Prostate gland (tissue), 2 donors: ENCODE results near the gene ZNF850. TPM values are rescaled to one million over a fixed set of nuclear protein-coding genes. Genes with fewer than 3 reads are reported as not detected.
A peak's percentile ranks its signal among the peaks of the same experiment; 100 is the strongest.
"Not testable (repeated sequence)": the region's sequence is repeated elsewhere in the genome, so short reads cannot be mapped to it uniquely, and the experiment has no call there.

Experiments
- DNase-seq: peaks from one replicate; pipeline ENCODE4 v3.0.0-alpha.2; 2019; ENCODE audit warnings: low spot score
- H3K27ac ChIP-seq, 2 donors: fragments of 200-600 bp; sonication (generic); 2 replicates each; pipeline ENCODE4 v1.5.1; 2017 to 2019
- H3K27me3 ChIP-seq: fragments of 200-600 bp; sonication (generic); replicated peaks from 2 replicates; pipeline ENCODE4 v1.5.1; 2019; ENCODE audit not compliant: insufficient read depth
- H3K36me3 ChIP-seq, 2 donors: fragments of 200-600 bp; sonication (generic); 1 replicate in 1 of 2; 2 replicates in 1 of 2; pipeline versions ENCODE4 v1.5.1 to v1.8.1; 2017 to 2019
- H3K4me1 ChIP-seq: fragments of 200-600 bp; sonication (generic); replicated peaks from 2 replicates; pipeline ENCODE4 v1.5.1; 2019
- H3K4me3 ChIP-seq, 2 donors: fragments of 200-600 bp; sonication (generic); 2 replicates each; pipeline ENCODE4 v1.5.1; 2017 to 2019
- H3K9me3 ChIP-seq: fragments of 200-600 bp; sonication (generic); 2 replicates; pipeline ENCODE4 v1.5.1; 2017
- POLR2A ChIP-seq: fragments of 450-650 bp; IDR thresholded peaks from one replicate; pipeline ENCODE4 v1.6.1; 2016; ENCODE audit warnings: antibody characterized with exemption, mild to moderate bottlenecking
- POLR2AphosphoS5 ChIP-seq: sonication (generic); formaldehyde crosslinking; IDR thresholded peaks from one replicate; pipeline ENCODE4 v1.6.1; 2017; ENCODE audit warnings: antibody characterized with exemption
- WGBS: methylation state at CpG from one replicate; pipeline ENCODE4 v1.1.5; 2018; 5-methylcytosine and 5-hydroxymethylcytosine counted together
- intact Hi-C: fragments of 100-400 bp; cut with DNase I; formaldehyde crosslinking; loops from one replicate; pipeline ENCODE4 v1.14.2; 2022
- total RNA-seq, 2 donors: library from RNA; depleted of rRNA; stranded (reverse); fragments of >200 nt; gene quantifications; one replicate each; pipeline ENCODE4 v1.1.0, GENCODE V29; 2016
- TF ChIP-seq, protein P1 (sequence below), 4 experiments: fragments of 200-600 bp in 2 of 4; fragments of 450-650 bp in 2 of 4; sonication (generic) in 2 of 4; IDR thresholded peaks; 1 replicate in 3 of 4; 2 replicates in 1 of 4; pipeline ENCODE4 v1.5.1; 2016 to 2019; ENCODE audit warnings: antibody characterized with exemption in 4 of 4, mild to moderate bottlenecking in 2 of 4, moderate library complexity in 2 of 4

ZNF850 gene
- total RNA-seq, 2 donors from 2014 or later = 2.4 to 10.0 TPM

DNA sequence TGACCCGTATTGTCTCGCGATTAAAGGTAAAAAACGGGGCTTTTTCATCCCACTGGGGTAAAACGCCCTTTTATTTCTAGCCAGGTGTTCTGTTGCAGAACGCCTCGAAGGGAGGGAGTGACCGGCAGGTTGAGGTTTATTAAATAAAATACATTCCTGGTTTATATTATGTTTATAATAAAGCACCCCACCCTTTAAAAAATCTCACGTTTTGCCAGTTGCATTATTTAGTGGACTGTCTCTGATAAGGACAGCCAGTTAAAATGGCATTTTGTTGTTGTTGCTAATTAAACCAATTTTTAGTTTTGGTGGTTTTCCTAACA is 25.1 kb upstream of the ZNF850 start:
- no peak for DNase-seq
- WGBS = under 1% methylated on average over 9 of the region's 9 CpGs
- no peaks in the 10 kb centered on the region for H3K4me1 ChIP-seq
- no peaks in the 10 kb centered on the region for H3K9me3 ChIP-seq
- peak overlapping the region; percentile 56 to 86 for H3K4me3 ChIP-seq
- no peaks in the 10 kb centered on the region for H3K27me3 ChIP-seq
- H3K27ac ChIP-seq = peak overlapping the region; percentile 28 to 62
- intact Hi-C loops = no loop called here
- H3K36me3 ChIP-seq = no peaks in the 10 kb centered on the region
- no peak for TF ChIP-seq POLR2A
- no peak for TF ChIP-seq POLR2AphosphoS5
- TF ChIP-seq, protein P1, sequence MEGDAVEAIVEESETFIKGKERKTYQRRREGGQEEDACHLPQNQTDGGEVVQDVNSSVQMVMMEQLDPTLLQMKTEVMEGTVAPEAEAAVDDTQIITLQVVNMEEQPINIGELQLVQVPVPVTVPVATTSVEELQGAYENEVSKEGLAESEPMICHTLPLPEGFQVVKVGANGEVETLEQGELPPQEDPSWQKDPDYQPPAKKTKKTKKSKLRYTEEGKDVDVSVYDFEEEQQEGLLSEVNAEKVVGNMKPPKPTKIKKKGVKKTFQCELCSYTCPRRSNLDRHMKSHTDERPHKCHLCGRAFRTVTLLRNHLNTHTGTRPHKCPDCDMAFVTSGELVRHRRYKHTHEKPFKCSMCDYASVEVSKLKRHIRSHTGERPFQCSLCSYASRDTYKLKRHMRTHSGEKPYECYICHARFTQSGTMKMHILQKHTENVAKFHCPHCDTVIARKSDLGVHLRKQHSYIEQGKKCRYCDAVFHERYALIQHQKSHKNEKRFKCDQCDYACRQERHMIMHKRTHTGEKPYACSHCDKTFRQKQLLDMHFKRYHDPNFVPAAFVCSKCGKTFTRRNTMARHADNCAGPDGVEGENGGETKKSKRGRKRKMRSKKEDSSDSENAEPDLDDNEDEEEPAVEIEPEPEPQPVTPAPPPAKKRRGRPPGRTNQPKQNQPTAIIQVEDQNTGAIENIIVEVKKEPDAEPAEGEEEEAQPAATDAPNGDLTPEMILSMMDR (IDR thresholded peaks at IDR 0.05) = no peak

GRCh38 chr19:36796714-36796992 is 24.0 kb upstream of the ZNF850 start:
- intact Hi-C loops = no loop called here
- no peaks in the 10 kb centered on the region for H3K9me3 ChIP-seq
- DNase-seq = no peak
- WGBS = 19% methylated on average over 19 of the region's 19 CpGs
- H3K27me3 ChIP-seq = no peaks in the 10 kb centered on the region
- TF ChIP-seq POLR2A = no peak
- no peak for TF ChIP-seq POLR2AphosphoS5
- TF ChIP-seq, protein P1 (IDR thresholded peaks at IDR 0.05) = no peak
- no peaks in the 10 kb centered on the region for H3K4me1 ChIP-seq
- peak overlapping the region; percentile 56 to 86 for H3K4me3 ChIP-seq
- H3K36me3 ChIP-seq = no peaks in the 10 kb centered on the region
- peak overlapping the region; percentile 68 to 75 for H3K27ac ChIP-seq

- H3K27ac ChIP-seq, H3K36me3 ChIP-seq, H3K9me3 ChIP-seq, intact Hi-C loops, H3K4me1 ChIP-seq, H3K4me3 ChIP-seq, DNase-seq, H3K27me3 ChIP-seq: not testable (repeated sequence)
- 5% methylated on average over 30 of the region's 34 CpGs for WGBS
These were observed 19.0 kb upstream of the ZNF850 start for GRCh38 chr19:36791420-36792141.

DNA sequence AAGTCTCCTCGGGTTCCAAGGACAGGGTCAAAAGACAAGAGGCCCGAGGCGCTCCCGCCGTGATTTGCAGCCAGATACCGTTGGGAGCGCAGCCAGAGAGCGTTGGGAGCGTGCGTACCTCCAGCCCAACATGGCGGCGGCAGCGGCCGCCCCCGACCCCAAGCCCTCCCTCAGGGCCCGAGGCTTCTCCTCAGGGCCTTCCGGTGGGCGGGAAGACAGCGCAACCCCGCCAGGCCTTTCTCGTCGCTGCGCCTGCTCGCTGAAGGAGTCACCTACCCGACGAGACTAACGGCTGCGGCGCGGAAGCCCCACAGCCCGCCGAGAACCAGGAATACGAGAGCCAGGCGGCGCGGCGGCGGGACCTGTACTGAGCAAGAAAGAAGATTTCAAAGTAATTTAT is 3.2 kb upstream of the ZNF850 start:
- no peaks in the 10 kb centered on the region for H3K27me3 ChIP-seq
- H3K27ac ChIP-seq = no peak overlapping the region
- no peak for DNase-seq
- H3K9me3 ChIP-seq = no peaks in the 10 kb centered on the region
- H3K4me1 ChIP-seq = no peaks in the 10 kb centered on the region
- H3K36me3 ChIP-seq = no peaks in the 10 kb centered on the region
- WGBS = 12% methylated on average over 33 of the region's 38 CpGs
- intact Hi-C loops = no loop called here
- TF ChIP-seq, protein P1 (IDR thresholded peaks at IDR 0.05) = no peak
- no peak for TF ChIP-seq POLR2AphosphoS5
- no peak overlapping the region for H3K4me3 ChIP-seq

DNA sequence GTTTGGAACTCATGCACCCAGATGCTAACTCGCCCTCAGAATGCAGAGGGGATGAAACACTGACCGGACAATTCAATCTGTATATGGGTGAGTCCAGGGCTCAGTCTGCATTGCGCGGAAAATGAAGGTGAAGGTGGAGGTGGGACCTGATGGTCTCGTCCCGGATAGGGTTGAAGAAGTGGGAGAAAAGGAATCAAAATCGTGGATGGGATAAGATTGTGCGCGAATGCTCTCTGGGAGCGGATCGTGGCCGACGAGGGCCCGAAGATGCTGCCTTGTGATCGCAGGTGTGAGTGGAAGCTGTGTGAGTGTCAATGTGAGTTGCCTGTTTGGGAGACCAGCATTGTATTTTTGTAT is 594 bp upstream of the ZNF850 start:
- no peaks in the 10 kb centered on the region for H3K9me3 ChIP-seq
- intact Hi-C loops = no loop called here
- 2% methylated on average over 15 of the region's 15 CpGs for WGBS
- no peaks in the 10 kb centered on the region for H3K36me3 ChIP-seq
- TF ChIP-seq, protein P1 (IDR thresholded peaks at IDR 0.05) = no peak
- TF ChIP-seq POLR2A (no peak), POLR2AphosphoS5 (no peak)
- no peaks in the 10 kb centered on the region for H3K4me1 ChIP-seq
- peak overlapping the region in 1 of 2 donors; percentile 78 for H3K27ac ChIP-seq
- H3K4me3 ChIP-seq = peak overlapping the region; percentile 64 to 85
- no peak for DNase-seq
- H3K27me3 ChIP-seq = no peaks in the 10 kb centered on the region
